ENCODE results near the gene FOSB.

DNA sequence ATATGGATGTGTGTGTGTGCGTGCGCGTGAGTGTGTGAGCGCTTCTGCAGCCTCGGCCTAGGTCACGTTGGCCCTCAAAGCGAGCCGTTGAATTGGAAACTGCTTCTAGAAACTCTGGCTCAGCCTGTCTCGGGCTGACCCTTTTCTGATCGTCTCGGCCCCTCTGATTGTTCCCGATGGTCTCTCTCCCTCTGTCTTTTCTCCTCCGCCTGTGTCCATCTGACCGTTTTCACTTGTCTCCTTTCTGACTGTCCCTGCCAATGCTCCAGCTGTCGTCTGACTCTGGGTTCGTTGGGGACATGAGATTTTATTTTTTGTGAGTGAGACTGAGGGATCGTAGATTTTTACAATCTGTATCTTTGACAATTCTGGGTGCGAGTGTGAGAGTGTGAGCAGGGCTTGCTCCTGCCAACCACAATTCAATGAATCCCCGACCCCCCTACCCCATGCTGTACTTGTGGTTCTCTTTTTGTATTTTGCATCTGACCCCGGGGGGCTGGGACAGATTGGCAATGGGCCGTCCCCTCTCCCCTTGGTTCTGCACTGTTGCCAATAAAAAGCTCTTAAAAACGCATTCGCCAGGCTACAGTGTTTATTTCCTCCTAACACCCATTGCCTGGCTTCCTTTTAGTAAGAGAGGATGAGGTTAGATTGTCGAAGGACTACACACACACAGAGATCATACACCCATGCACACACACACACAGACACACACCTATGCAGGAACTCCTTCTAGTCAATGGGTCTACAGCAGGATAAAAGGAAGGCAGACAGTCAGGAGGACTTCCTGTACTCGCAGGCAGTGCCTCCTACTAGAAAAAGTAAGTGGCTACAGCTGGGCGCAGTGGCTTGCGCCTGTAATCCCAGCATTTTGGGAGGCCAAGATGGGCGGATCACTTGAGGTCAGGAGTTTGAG, 7.1 kb downstream of the FOSB start:
- no peak for TF ChIP-seq POLR2A (IDR thresholded peaks at IDR 0.05)
- TF ChIP-seq, protein P1, sequence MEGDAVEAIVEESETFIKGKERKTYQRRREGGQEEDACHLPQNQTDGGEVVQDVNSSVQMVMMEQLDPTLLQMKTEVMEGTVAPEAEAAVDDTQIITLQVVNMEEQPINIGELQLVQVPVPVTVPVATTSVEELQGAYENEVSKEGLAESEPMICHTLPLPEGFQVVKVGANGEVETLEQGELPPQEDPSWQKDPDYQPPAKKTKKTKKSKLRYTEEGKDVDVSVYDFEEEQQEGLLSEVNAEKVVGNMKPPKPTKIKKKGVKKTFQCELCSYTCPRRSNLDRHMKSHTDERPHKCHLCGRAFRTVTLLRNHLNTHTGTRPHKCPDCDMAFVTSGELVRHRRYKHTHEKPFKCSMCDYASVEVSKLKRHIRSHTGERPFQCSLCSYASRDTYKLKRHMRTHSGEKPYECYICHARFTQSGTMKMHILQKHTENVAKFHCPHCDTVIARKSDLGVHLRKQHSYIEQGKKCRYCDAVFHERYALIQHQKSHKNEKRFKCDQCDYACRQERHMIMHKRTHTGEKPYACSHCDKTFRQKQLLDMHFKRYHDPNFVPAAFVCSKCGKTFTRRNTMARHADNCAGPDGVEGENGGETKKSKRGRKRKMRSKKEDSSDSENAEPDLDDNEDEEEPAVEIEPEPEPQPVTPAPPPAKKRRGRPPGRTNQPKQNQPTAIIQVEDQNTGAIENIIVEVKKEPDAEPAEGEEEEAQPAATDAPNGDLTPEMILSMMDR (IDR thresholded peaks at IDR 0.05) = no peak
